Ishikawa (cell line): ENCODE measurements around the gene MADCAM1.

Experiments
- CEBPB ChIP-seq: IDR thresholded peaks from 2 replicates; pipeline ENCODE4 v1.6.1; 2012
- CREB1 ChIP-seq: IDR thresholded peaks from 2 replicates; pipeline ENCODE4 v1.6.1; 2012; ENCODE audit warnings: low read depth
- EGR1 ChIP-seq: IDR thresholded peaks from 2 replicates; pipeline ENCODE4 v1.6.1; 2012
- EP300 ChIP-seq: IDR thresholded peaks from 2 replicates; pipeline ENCODE4 v1.6.1; 2012; ENCODE audit warnings: borderline replicate concordance
- FOXM1 ChIP-seq: IDR thresholded peaks from 2 replicates; pipeline ENCODE4 v1.6.1; 2012; ENCODE audit warnings: low read depth, borderline replicate concordance
- MAX ChIP-seq: IDR thresholded peaks from 2 replicates; pipeline ENCODE4 v1.6.1; 2012
- NFIC ChIP-seq: IDR thresholded peaks from 2 replicates; pipeline ENCODE4 v1.6.1; 2012
- RAD21 ChIP-seq: IDR thresholded peaks from 2 replicates; pipeline ENCODE4 v1.6.1; 2012; ENCODE audit warnings: low read depth
- REST ChIP-seq: IDR thresholded peaks from 2 replicates; pipeline ENCODE4 v1.6.1; 2012; ENCODE audit warnings: low read depth, mild to moderate bottlenecking
- TAF1 ChIP-seq: IDR thresholded peaks from 2 replicates; pipeline ENCODE4 v1.6.1; 2012; ENCODE audit warnings: low read depth, mild to moderate bottlenecking
- TCF12 ChIP-seq: IDR thresholded peaks from 2 replicates; pipeline ENCODE4 v1.6.1; 2012; ENCODE audit warnings: low read depth
- TEAD4 ChIP-seq: IDR thresholded peaks from 2 replicates; pipeline ENCODE4 v1.6.1; 2012
- USF1 ChIP-seq: IDR thresholded peaks from 2 replicates; pipeline ENCODE4 v1.6.1; 2012
- YY1 ChIP-seq: IDR thresholded peaks from 2 replicates; pipeline ENCODE4 v1.6.1; 2012; ENCODE audit warnings: low read depth
- ZBTB7A ChIP-seq: IDR thresholded peaks from 2 replicates; pipeline ENCODE4 v1.6.1; 2012; ENCODE audit warnings: low read depth

Gene MADCAM1

GRCh38 chr19:453606-454005, 42.7 kb upstream of the MADCAM1 start:
- no peak for TF ChIP-seq EP300
- no peak for TF ChIP-seq RAD21
- no peak for TF ChIP-seq CEBPB
- TF ChIP-seq TEAD4, result no peak
- TF ChIP-seq REST, result no peak
- TF ChIP-seq USF1, result no peak
- no peak for TF ChIP-seq MAX
- TF ChIP-seq NFIC, result no peak
- TF ChIP-seq ZBTB7A, result no peak
- TF ChIP-seq YY1, result no peak
- no peak for TF ChIP-seq TAF1
- no peak for TF ChIP-seq CREB1
- no peak for TF ChIP-seq FOXM1
- TF ChIP-seq TCF12, result no peak
- TF ChIP-seq EGR1, result no peak

GRCh38 chr19:455031-455705, 41.1 kb upstream of the MADCAM1 start:
- TF ChIP-seq EP300, result no peak

GRCh38 chr19:455851-456546, 40.3 kb upstream of the MADCAM1 start:
- TF ChIP-seq EP300 (no peak), CREB1 (no peak), REST (no peak)

- TF ChIP-seq FOXM1, result no peak
- TF ChIP-seq USF1, result no peak
- TF ChIP-seq TEAD4, result no peak
- no peak for TF ChIP-seq EP300
- TF ChIP-seq CEBPB, result no peak
- no peak for TF ChIP-seq NFIC
- TF ChIP-seq CREB1, result no peak
- TF ChIP-seq TCF12, result no peak
- TF ChIP-seq REST, result no peak
- no peak for TF ChIP-seq MAX
- no peak for TF ChIP-seq ZBTB7A
- no peak for TF ChIP-seq YY1
Observed at GRCh38 chr19:456547-457110, 39.7 kb upstream of the MADCAM1 start.
